ENCODE results near the gene EPHB3.

- TF ChIP-seq ZBTB7A (IDR thresholded peaks at IDR 0.05; ENCODE audit: low read depth) (no peak), RAD21 (IDR thresholded peaks at IDR 0.05; ENCODE audit: low read depth) (no peak), NFIC (IDR thresholded peaks at IDR 0.05) (no peak), YY1 (IDR thresholded peaks at IDR 0.05; ENCODE audit: low read depth) (no peak), EP300 (IDR thresholded peaks at IDR 0.05; ENCODE audit: borderline replicate concordance) (no peak), CEBPB (IDR thresholded peaks at IDR 0.05) (no peak), EGR1 (IDR thresholded peaks at IDR 0.05) (no peak), TAF1 (IDR thresholded peaks at IDR 0.05; ENCODE audit: low read depth) (no peak), TEAD4 (IDR thresholded peaks at IDR 0.05) (no peak)
Observed at GRCh38 chr3:184559336-184559735, 2.2 kb upstream of the EPHB3 start.
